ENCODE data around the gene NMD3.
"Not testable (repeated sequence)": the region's sequence is repeated elsewhere in the genome, so short reads cannot be mapped to it uniquely, and the experiment has no call there.

Gene NMD3
- 47.3 to 71.4 (median 53.7) reads per million in 4 experiments for total RNA-seq

GRCh38 chr3:161220850-161221753, at the start of gene NMD3:
NMD3 (plus strand) TSS chr3:161221311; CDS start chr3:161222014, 703 bp downstream.
- DNase-seq, result peak; percentile 90

- DNase-seq, result no peak
Measured at GRCh38 chr3:161171639-161172552, 49.2 kb upstream of the NMD3 start.

- no peak for DNase-seq
Measured at GRCh38 chr3:161175506-161175905, 45.6 kb upstream of the NMD3 start.

GRCh38 chr3:161177991-161178390, 43.1 kb upstream of the NMD3 start:
- DNase-seq, result no peak

GRCh38 chr3:161181371-161181770, 39.7 kb upstream of the NMD3 start:
- not testable (repeated sequence) for DNase-seq

GRCh38 chr3:161187046-161187445, 34.1 kb upstream of the NMD3 start:
- DNase-seq, result no peak

- DNase-seq, result no peak
Measured at GRCh38 chr3:161197855-161198850, 23.0 kb upstream of the NMD3 start.

GRCh38 chr3:161199926-161200325, 21.2 kb upstream of the NMD3 start:
- DNase-seq, result no peak

- no peak for DNase-seq
Measured at GRCh38 chr3:161203485-161204098, 17.5 kb upstream of the NMD3 start.

- DNase-seq, result no peak
Measured at GRCh38 chr3:161208931-161209330, 12.2 kb upstream of the NMD3 start.

- no peak for DNase-seq
Measured at GRCh38 chr3:161212171-161212771, 8.8 kb upstream of the NMD3 start.

- DNase-seq, result no peak
Measured at GRCh38 chr3:161212906-161213305, 8.2 kb upstream of the NMD3 start.

- no peak for DNase-seq
Measured at GRCh38 chr3:161213644-161214043, 7.5 kb upstream of the NMD3 start.

GRCh38 chr3:161215185-161215584, 5.9 kb upstream of the NMD3 start:
- no peak for DNase-seq

GRCh38 chr3:161217496-161217895, 3.6 kb upstream of the NMD3 start:
- DNase-seq, result no peak

- no peak for DNase-seq
Measured at GRCh38 chr3:161219495-161219894, 1.6 kb upstream of the NMD3 start.

- DNase-seq, result no peak
Measured at GRCh38 chr3:161221806-161222600, 892 bp downstream of the NMD3 start.

GRCh38 chr3:161222662-161223061, 1.6 kb downstream of the NMD3 start:
- no peak for DNase-seq

- DNase-seq, result no peak
Measured at GRCh38 chr3:161224786-161225185, 3.7 kb downstream of the NMD3 start.

- DNase-seq, result no peak
Measured at GRCh38 chr3:161230621-161231171, 9.6 kb downstream of the NMD3 start.
